ENCODE measurements around the gene SLC25A26. TPM values are rescaled to one million over a fixed set of nuclear protein-coding genes. Genes with fewer than 3 reads are reported as not detected.

Gene SLC25A26
- total RNA-seq, 2 donors from 2014 or later, result 20.7 to 22.8 TPM

DNA sequence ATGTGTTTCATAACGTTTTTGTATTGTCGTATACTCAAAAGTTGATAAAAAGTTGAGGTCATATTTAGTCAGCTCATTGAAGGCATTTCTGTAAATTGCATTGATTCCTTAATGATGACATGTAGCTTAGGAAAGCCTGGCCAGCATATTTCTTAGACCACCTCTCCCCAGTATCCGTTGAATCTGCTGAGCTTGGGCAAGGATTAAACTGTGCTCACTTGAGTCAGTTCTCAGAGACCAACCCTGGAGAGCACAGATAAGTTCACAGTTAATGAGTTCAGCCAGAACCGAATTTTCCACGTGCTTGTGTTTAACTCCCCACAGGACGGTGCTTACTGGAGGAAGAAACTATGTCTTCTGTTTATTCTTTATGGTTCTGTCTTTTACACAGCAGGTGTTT is 132.7 kb downstream of the SLC25A26 start:
- no peaks in the 10 kb centered on the region for H3K27me3 Mint-ChIP-seq (ENCODE audit: insufficient read depth)
- H3K4me1 ChIP-seq (ENCODE audit: control insufficient read depth, insufficient read depth, low read length), result peaks cover 4% of the 10 kb centered on the region
- no peaks in the 10 kb centered on the region for H3K36me3 Mint-ChIP-seq (ENCODE audit: low read depth)
- DNase-seq, result no peak
- no peaks in the 10 kb centered on the region for H3K9me3 Mint-ChIP-seq
- H3K9ac ChIP-seq (ENCODE audit: extremely low read depth, low read length, poor library complexity, severe bottlenecking), result no peak overlapping the region
- H3K9me3 ChIP-seq (ENCODE audit: control insufficient read depth, low read length), result no peaks in the 10 kb centered on the region
- no peak overlapping the region for H3K4me3 ChIP-seq (ENCODE audit: low read length)
- no peaks in the 10 kb centered on the region for H3K27me3 ChIP-seq (ENCODE audit: control insufficient read depth, insufficient read depth, low read length, poor library complexity, severe bottlenecking)
- no peak overlapping the region for H3K27ac Mint-ChIP-seq
- no peak overlapping the region for H3K27ac ChIP-seq (ENCODE audit: low read depth, low read length)
- peaks cover 6% of the 10 kb centered on the region for H3K4me1 Mint-ChIP-seq
- H3K4me3 Mint-ChIP-seq, result no peak overlapping the region
- TF ChIP-seq CTCF (conservative IDR thresholded peaks at IDR 0.05), result no peak
- WGBS, 2 experiments (ENCODE audit: insufficient coverage in 1 of 2, insufficient read length in 1 of 2), result 78 to 88% methylated on average over 5 to 6 of the region's 6 CpGs
- no peaks in the 10 kb centered on the region for H3K36me3 ChIP-seq (ENCODE audit: control insufficient read depth, insufficient read depth, low read length)

DNA sequence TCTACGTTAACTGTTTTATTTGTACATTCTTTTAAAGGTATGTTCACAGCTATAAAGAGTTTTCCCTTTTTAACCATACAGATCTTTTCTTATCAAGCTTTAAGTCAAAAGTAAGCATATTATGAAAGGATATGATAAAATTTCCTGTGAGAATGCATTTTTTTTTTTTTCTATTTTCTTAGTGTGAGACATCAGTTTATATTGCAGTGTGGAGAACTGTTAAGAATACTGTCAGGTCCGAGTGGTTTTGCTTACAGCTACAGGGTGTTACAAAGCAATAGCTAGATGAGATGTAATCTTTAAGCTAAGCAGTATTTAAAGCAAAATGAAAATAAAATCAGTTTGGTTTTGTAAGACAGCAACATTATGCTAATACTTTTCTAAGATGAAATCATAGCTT is 133.2 kb downstream of the SLC25A26 start:
- DNase-seq, result no peak
- Mint-ChIP-seq H3K36me3 (ENCODE audit: low read depth) (no peaks in the 10 kb centered on the region), H3K9me3 (no peaks in the 10 kb centered on the region), H3K27me3 (ENCODE audit: insufficient read depth) (no peaks in the 10 kb centered on the region), H3K4me3 (no peak overlapping the region), H3K27ac (no peak overlapping the region), H3K4me1 (peaks cover 6% of the 10 kb centered on the region)
- TF ChIP-seq CTCF (conservative IDR thresholded peaks at IDR 0.05), result no peak
- Histone ChIP-seq H3K27me3 (ENCODE audit: control insufficient read depth, insufficient read depth, low read length, poor library complexity, severe bottlenecking) (no peaks in the 10 kb centered on the region), H3K4me3 (ENCODE audit: low read length) (no peak overlapping the region), H3K9me3 (ENCODE audit: control insufficient read depth, low read length) (no peaks in the 10 kb centered on the region), H3K27ac (ENCODE audit: low read depth, low read length) (no peak overlapping the region), H3K36me3 (ENCODE audit: control insufficient read depth, insufficient read depth, low read length) (no peaks in the 10 kb centered on the region), H3K9ac (ENCODE audit: extremely low read depth, low read length, poor library complexity, severe bottlenecking) (no peak overlapping the region), H3K4me1 (ENCODE audit: control insufficient read depth, insufficient read depth, low read length) (peaks cover 4% of the 10 kb centered on the region)
- WGBS, 2 experiments (ENCODE audit: insufficient coverage in 1 of 2, insufficient read length in 1 of 2), result 83 to 88% methylated on average over 1 of the region's 2 CpGs

GRCh38 chr3:66355394-66355793 is 134.6 kb downstream of the SLC25A26 start:
- H3K9me3 ChIP-seq (ENCODE audit: control insufficient read depth, low read length), result no peaks in the 10 kb centered on the region
- Mint-ChIP-seq H3K27me3 (ENCODE audit: insufficient read depth) (no peaks in the 10 kb centered on the region), H3K4me3 (no peak overlapping the region), H3K27ac (no peak overlapping the region), H3K4me1 (peaks cover 6% of the 10 kb centered on the region), H3K9me3 (no peaks in the 10 kb centered on the region), H3K36me3 (ENCODE audit: low read depth) (no peaks in the 10 kb centered on the region)
- H3K4me1 ChIP-seq (ENCODE audit: control insufficient read depth, insufficient read depth, low read length), result peaks cover 4% of the 10 kb centered on the region
- no peak overlapping the region for H3K27ac ChIP-seq (ENCODE audit: low read depth, low read length)
- no peak overlapping the region for H3K9ac ChIP-seq (ENCODE audit: extremely low read depth, low read length, poor library complexity, severe bottlenecking)
- H3K36me3 ChIP-seq (ENCODE audit: control insufficient read depth, insufficient read depth, low read length), result no peaks in the 10 kb centered on the region
- no peaks in the 10 kb centered on the region for H3K27me3 ChIP-seq (ENCODE audit: control insufficient read depth, insufficient read depth, low read length, poor library complexity, severe bottlenecking)
- TF ChIP-seq CTCF (conservative IDR thresholded peaks at IDR 0.05), result no peak
- DNase-seq, result no peak
- 92 to 93% methylated on average over 3 of the region's 3 CpGs for WGBS, 2 experiments (ENCODE audit: insufficient coverage in 1 of 2, insufficient read length in 1 of 2)
- no peak overlapping the region for H3K4me3 ChIP-seq (ENCODE audit: low read length)

All from endodermal cell (in vitro differentiated cells).